Peyer's patch (tissue), 4 donors: ENCODE measurements around the gene HMGB2. TPM values are rescaled to one million over a fixed set of nuclear protein-coding genes. Genes with fewer than 3 reads are reported as not detected.
A peak's percentile ranks its signal among the peaks of the same experiment; 100 is the strongest.

ENCODE experiments used
- DNase-seq, 3 donors: peaks; one replicate each; pipeline ENCODE4 v3.0.0-alpha.2; 2017 to 2019
- H3K27ac ChIP-seq, 4 donors: fragments of 200-600 bp; sonication (generic); one replicate each; pipeline ENCODE4 v1.5.1; 2016 to 2019
- H3K27me3 ChIP-seq, 2 donors: fragments of 200-600 bp; sonication (generic); one replicate each; pipeline ENCODE4 v1.5.1; 2019
- H3K36me3 ChIP-seq, 3 donors: fragments of 200-600 bp; sonication (generic); one replicate each; pipeline ENCODE4 v1.5.1; 2016 to 2019
- H3K4me1 ChIP-seq, 4 donors: fragments of 200-600 bp; sonication (generic); one replicate each; pipeline ENCODE4 v1.5.1; 2016 to 2019
- H3K4me3 ChIP-seq, 4 donors: fragments of 200-600 bp; sonication (generic); 1 replicate in 3 of 4; 2 replicates in 1 of 4; pipeline ENCODE4 v1.5.1; 2016 to 2019; ENCODE audit warnings: mild to moderate bottlenecking in 1 of 4
- H3K9me3 ChIP-seq, 4 donors: fragments of 200-600 bp; sonication (generic); one replicate each; pipeline ENCODE4 v1.5.1; 2016 to 2019; ENCODE audit warnings: mild to moderate bottlenecking in 1 of 4
- CTCF ChIP-seq, 6 experiments: fragments of 450-650 bp in 4 of 6; fragments of 200-600 bp in 2 of 6; sonication (generic) in 1 of 6; IDR thresholded peaks; one replicate each; pipeline ENCODE4 v1.5.1; 2017 to 2019; ENCODE audit warnings: antibody characterized with exemption in 6 of 6, mild to moderate bottlenecking in 3 of 6, moderate library complexity in 1 of 6
- POLR2A ChIP-seq, 2 donors: fragments of 450-650 bp; IDR thresholded peaks; one replicate each; pipeline ENCODE4 v1.5.1; 2017; ENCODE audit warnings: antibody characterized with exemption in 2 of 2, mild to moderate bottlenecking in 2 of 2, moderate library complexity in 2 of 2
- total RNA-seq, 4 donors: library from RNA; depleted of rRNA; stranded (reverse); fragments of >200 nt; gene quantifications; one replicate each; pipeline ENCODE4 v1.1.0, GENCODE V29; 2016

HMGB2 gene
- total RNA-seq, 4 donors from 2014 or later = 30.4 to 112 (median 34.6) TPM

GRCh38 chr4:173294444-173294843, 39.7 kb downstream of the HMGB2 start:
- peaks cover 0 to 20% (median 0%) of the 10 kb centered on the region in 3 donors for H3K36me3 ChIP-seq
- H3K4me3 ChIP-seq = no peak overlapping the region
- H3K27me3 ChIP-seq = no peaks in the 10 kb centered on the region
- H3K27ac ChIP-seq = no peak overlapping the region
- H3K9me3 ChIP-seq = no peaks in the 10 kb centered on the region
- TF ChIP-seq POLR2A (IDR thresholded peaks at IDR 0.05) (no peak), CTCF (IDR thresholded peaks at IDR 0.05) (no peak)
- H3K4me1 ChIP-seq = no peaks in the 10 kb centered on the region
- no peak for DNase-seq

- no peak for DNase-seq
- Histone ChIP-seq H3K9me3 (no peaks in the 10 kb centered on the region), H3K36me3 (peaks cover 0 to 20% (median 0%) of the 10 kb centered on the region in 3 donors), H3K4me3 (no peak overlapping the region), H3K27ac (no peak overlapping the region), H3K27me3 (no peaks in the 10 kb centered on the region), H3K4me1 (peaks cover 0 to 6% (median 0%) of the 10 kb centered on the region in 4 donors)
- TF ChIP-seq CTCF (IDR thresholded peaks at IDR 0.05) = no peak
Measured at GRCh38 chr4:173293663-173294062, 40.5 kb downstream of the HMGB2 start.

- peaks cover 0 to 8% (median 0%) of the 10 kb centered on the region in 4 donors for H3K4me1 ChIP-seq
- H3K9me3 ChIP-seq = peaks cover 0 to 4% (median 0%) of the 10 kb centered on the region in 4 donors
- H3K4me3 ChIP-seq = no peak overlapping the region
- TF ChIP-seq CTCF (IDR thresholded peaks at IDR 0.05) (no peak), POLR2A (IDR thresholded peaks at IDR 0.05) (no peak)
- H3K27ac ChIP-seq = no peak overlapping the region
- peaks cover 0 to 15% (median 0%) of the 10 kb centered on the region in 3 donors for H3K36me3 ChIP-seq
- H3K27me3 ChIP-seq = no peaks in the 10 kb centered on the region
- no peak for DNase-seq
Measured at GRCh38 chr4:173291899-173292298, 42.3 kb downstream of the HMGB2 start.

- Histone ChIP-seq H3K4me3 (peak overlapping the region in 2 of 4 donors; percentile 1 to 17), H3K27ac (no peak overlapping the region), H3K27me3 (no peaks in the 10 kb centered on the region), H3K4me1 (peaks cover 0 to 8% (median 0%) of the 10 kb centered on the region in 4 donors), H3K9me3 (peaks cover 0 to 4% (median 0%) of the 10 kb centered on the region in 4 donors), H3K36me3 (peaks cover 0 to 11% (median 0%) of the 10 kb centered on the region in 3 donors)
- TF ChIP-seq POLR2A (IDR thresholded peaks at IDR 0.05) (no peak), CTCF (IDR thresholded peaks at IDR 0.05) (no peak)
- DNase-seq = no peak
Measured at GRCh38 chr4:173289353-173289727, 44.8 kb downstream of the HMGB2 start.

- TF ChIP-seq POLR2A (IDR thresholded peaks at IDR 0.05) (no peak), CTCF (IDR thresholded peaks at IDR 0.05) (no peak)
- DNase-seq = no peak
- H3K9me3 ChIP-seq = peaks cover 0 to 4% (median 0%) of the 10 kb centered on the region in 4 donors
- peaks cover 0 to 10% (median 0%) of the 10 kb centered on the region in 3 donors for H3K36me3 ChIP-seq
- no peak overlapping the region for H3K27ac ChIP-seq
- H3K27me3 ChIP-seq = no peaks in the 10 kb centered on the region
- H3K4me3 ChIP-seq = peak overlapping the region in 2 of 4 donors; percentile 1 to 17
- peaks cover 0 to 8% (median 0%) of the 10 kb centered on the region in 4 donors for H3K4me1 ChIP-seq
Measured at GRCh38 chr4:173288698-173289352, 45.3 kb downstream of the HMGB2 start.
